ENCODE results near the gene MCRS1.

Gene MCRS1

DNA sequence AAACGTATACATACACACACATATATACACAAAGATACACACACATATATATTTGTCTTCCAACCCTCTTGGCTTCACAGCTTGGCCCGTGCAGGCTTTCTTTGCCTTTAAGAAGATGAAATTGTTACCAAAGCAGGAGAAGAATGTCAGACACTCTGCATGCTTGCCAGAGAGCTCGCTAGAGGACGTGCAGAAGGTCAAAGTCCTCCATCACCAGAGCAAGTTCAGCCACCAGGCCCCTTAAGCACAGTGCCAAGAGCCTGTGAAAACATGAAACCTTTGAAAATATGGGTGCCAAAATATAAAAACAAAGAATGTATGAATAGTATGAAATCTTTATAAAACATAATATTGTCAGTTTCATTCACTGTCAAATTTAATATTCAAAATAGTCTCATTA lies 14.9 kb upstream of the MCRS1 start:
- DNase-seq (ENCODE audit: low spot score): no peak

DNA sequence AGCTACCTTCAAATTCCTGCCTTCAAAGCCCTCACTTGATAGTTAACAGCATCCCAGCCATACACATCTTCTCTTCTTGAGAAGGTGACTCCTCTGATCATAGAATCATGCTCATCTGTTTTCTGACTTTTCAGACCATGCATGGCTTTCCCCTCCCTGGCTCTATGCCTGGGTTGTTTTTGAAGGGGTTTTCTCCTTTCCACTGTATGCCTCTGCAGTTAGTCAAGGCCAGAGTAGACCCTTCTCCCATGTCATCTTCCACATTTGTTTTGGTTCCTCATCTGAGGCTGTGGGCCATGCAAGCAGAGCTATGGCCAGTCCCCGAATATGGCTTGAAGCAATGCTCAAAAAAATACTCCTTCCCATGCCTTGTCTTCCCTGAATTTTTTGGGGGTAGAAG lies 14.3 kb upstream of the MCRS1 start:
- DNase-seq (ENCODE audit: low spot score): no peak

DNA sequence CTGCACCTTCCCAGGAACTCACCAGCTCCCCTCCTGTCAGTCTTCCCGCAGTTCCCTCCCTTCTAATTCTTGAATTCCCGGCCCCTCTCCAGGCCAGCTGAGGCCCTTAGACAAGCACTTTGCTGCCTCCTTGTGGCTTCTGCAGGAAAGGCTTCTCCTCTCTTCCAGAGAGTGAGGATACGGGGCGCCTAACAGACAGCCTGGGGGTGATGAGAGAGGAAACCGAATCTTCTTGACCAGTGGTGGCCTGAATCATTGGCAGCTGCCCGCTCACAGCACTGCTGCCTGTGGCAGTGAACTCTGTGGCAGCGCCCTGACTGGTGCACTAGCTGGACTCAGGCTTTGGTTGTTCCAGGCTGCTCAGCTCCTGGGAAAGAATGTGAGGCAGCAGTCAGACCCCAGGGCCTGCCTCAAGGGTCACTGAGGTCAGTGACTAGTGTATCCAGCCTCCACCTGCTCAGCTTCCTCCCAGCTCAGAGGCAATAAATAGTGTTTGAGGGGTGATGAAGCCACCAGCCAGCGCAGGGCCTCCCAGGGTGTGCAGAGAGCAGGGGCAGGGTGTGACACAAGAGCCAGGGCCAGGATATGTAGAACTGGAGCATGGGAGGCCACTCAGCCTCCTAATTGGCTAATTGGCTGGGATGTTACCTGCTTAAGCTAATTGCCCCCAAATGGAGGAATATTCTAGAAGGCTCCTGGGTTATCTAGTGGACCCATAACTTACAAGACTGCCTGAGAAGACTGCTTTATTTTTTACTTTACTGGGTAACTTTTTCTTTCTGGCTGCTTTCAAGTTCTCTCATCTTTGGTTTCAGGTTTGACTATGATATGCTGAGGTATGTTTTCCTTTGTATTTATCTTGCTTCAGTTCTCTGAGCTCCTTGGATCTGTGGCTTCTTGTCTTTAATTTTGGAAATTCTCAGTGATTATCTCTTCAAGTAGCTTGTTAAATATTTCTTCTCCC lies 12.9 kb upstream of the MCRS1 start:
- peak; percentile 82 for DNase-seq (ENCODE audit: low spot score)

DNA sequence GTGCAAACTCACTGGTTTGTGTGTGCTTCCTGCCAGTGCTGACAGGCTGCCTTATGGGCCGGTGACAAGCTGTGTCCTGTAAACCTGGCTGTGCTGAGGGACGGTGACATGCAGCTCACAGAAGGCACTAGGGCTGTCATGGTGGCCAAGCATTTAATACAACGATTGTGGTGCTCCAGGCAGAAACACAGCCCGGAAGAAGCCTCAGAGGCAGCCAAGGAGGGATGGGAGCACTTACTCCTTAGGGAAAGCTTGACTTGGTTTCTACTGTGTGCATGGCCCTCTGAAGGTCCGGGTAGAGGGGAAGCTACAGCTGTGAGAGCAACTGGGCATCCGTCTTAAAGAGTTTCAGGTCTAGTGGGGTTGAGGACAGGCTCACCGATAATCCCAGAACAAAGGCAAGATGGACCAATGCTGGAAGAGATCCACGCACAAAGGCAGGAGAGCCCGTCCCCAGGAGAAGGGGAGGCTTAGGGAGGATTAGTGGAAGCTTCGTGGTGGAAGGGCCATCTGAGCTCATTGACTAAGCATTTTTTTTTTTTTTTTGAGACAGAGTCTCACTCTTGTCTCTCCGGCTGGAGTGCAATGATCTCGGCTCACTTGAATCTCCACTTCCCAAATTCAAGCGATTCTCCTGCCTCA lies 10.7 kb upstream of the MCRS1 start:
- no peak for DNase-seq (ENCODE audit: low spot score)

DNA sequence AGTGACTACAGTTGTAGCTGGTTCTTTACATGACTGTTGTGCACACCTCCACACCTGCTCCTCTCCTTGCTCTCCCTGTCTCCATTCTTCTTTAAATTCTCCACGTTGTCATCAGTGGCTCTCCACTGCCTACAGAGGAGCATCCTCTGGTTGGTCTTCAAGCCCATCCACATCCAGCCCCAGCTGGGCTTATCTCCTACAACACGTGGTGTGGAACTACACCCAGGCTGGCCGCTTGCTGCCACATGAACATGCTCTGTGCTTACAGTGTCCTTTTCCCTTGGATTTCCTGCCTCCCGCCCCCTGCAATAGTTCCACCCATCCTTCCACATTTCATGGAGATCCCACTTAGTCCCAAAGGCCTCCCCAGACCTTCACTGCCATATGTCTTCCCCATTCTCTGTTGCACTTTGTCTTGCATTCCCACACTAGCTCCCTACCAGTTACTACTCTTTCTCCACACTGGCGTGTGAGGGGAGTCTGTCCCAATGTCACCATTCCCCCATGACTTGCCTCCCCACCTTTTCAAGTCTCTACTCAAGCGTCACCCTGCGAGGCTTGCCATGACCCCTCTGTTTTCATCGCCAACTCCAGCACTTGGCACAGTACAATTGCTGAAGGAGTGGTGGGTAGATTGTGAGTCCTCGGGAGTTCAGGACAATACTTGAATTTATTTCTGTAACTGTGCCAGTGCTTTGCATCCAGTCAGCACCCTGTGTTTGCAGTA lies 9.8 kb upstream of the MCRS1 start:
- no peak for DNase-seq (ENCODE audit: low spot score)

DNA sequence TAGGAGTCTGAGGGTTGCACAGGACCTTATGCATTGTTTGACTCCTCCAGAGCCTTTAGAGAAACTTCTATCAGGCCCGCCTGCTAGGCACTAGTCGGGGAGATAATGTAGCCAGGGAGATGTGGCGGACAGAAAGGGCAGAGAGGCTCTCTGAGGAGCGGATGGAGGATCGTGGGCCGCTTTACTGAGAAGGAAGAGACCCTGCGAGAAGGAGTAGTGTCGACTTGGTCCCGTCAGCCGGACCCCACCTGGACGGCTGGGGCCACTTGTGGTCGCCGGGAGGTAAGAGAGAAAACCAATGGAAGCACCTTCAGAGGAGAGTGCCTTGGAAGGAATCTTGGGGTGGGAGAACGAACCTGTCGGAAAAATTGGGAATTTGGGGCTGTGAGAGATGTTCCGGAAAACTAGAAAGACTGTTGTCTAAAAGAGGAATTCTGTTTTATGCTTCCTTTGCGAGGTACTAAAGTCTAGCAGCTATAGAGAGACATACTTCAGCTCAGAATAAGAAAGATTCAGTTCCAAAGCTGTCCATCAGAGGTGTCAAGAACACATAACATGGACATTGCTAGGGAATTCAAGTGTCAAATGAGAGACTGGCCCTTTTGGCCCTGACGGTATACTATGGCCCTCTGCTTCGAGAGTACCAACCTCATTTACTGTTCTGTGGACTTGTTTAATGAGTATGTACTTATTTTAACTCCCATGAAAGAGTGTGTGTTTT lies 660 bp upstream of the MCRS1 start:
- no peak for DNase-seq (ENCODE audit: low spot score)

- no peak for DNase-seq (ENCODE audit: low spot score)
Measured at GRCh38 chr12:49567302-49567610, 686 bp downstream of the MCRS1 start.

- no peak for DNase-seq (ENCODE audit: low spot score)
Measured at GRCh38 chr12:49566361-49566760, 1.6 kb downstream of the MCRS1 start.

- no peak for DNase-seq (ENCODE audit: low spot score)
Measured at GRCh38 chr12:49565406-49566265, 2.3 kb downstream of the MCRS1 start.

DNA sequence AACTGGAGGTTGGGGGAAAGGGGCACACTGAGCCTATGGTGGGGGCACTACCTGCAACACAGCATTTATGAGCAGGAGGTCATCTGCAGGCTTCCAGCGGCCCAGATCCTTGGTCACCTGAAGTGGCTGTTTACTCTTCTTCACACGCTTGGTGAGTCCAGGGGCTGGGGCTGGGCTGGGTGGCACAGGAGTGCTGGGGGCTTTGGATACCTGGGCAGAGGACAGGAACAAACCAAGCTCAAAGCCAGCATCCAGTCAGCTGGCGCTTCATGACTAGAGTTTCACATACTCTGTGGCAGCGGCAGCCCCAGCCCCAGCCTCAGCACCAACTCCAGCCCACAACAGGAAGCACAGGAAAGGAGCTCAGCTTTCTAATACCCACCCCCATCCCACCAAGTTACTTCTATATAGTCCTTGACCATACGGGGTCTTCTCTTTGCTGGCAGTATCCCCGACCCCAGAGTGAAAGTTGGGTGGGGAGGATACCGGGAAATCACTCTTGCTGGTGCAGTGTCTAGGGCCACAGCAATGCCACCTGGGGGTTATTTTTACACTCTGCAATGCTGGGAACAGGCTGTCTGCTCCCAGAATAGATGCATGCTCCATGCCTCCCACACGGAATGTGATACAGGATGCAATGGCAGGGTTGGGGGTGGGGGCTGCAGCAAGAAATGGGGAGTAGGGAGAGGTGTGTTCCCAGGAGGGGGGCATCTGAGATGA lies 3.1 kb downstream of the MCRS1 start:
- no peak for DNase-seq (ENCODE audit: low spot score)

DNA sequence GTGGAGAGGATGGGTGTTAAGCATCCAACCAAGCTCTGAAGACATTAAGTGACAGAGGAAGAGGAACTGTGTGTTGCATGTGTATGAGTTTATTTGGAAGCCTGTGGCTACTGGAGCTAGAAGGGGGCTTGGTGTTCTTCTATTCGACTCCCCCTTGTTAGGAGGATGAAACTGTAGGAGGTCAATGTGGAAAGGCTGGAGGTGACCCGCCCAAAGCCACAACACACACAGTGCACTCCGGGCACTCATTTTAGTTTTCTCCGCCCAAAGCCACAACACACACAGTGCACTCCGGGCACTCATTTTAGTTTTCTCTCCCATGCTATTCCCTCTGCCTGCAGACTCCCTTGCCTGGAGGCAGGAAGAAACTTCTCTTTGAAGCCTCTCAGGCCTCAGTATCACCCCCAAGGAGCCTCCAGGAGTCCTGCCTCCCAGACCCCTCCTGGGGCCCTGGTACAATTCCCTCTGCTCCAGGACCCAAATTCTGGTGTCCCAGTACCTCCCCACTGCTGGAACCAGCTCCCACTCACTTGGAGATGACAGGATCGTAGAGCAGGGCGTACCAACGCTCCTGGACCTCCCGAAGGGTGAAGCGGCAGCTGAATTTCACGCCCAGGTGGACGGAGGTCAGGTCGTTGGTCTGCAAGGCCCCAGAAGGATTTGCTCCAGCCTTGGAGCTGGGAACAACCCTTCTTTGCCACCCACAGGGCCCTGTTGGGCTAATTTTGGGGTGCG lies 3.8 kb downstream of the MCRS1 start:
- DNase-seq (ENCODE audit: low spot score): no peak

DNA sequence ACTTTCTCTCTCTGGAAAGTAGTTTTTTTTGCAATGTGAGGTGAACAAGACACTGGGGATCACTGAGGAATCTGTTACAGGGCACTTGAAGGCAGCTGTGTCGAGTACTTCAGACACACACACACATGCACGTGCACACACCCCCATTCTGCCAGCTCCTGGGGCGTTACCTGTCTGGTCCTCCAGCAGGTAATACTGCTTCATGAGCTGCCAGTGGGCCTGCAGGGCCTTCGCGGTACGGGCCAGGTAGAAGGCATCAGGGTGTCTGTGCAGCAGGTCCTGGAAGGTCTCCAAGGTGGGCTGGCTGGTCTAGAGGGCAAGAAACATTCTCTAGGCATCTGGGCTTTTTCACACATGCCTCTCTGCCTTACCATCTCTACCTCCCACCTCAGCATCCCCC lies 5.1 kb downstream of the MCRS1 start:
- DNase-seq (ENCODE audit: low spot score): no peak

GRCh38 chr12:49562233-49562632 lies 5.7 kb downstream of the MCRS1 start:
- no peak for DNase-seq (ENCODE audit: low spot score)

GRCh38 chr12:49560695-49561094 lies 7.2 kb downstream of the MCRS1 start:
- DNase-seq (ENCODE audit: low spot score): no peak

DNA sequence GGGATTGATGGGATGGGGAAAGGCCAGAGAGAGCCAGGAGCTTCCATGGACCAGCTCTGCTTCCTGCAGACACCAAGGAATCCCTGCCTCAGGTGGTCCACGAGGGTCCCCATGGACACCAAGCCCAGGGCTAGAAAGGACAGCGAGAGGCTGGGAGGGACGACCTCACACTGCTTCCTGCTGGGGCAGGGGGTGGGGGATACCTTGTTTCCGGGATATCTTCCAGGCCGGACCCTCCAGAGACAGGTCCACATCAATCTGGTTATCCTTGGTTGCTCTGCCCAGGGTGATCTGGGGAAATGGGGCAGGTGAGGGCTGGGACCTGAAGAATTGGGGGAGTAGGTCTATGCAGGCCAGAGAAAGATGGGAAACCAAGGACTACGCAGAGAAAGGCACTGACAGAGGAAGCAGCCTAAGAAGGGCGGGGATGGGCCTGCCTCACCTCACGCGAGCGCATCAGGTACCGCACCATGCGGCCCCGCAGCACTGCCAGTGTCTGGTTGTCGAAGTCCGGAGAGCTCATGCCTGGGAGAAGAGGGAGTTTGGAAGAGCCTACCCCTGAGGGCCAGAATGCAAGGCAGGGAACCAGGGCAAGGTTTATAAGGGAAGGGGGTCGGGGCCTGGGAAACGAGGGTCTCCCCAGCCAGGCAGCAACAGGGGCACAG lies 8.8 kb downstream of the MCRS1 start:
- DNase-seq (ENCODE audit: low spot score): no peak

DNA sequence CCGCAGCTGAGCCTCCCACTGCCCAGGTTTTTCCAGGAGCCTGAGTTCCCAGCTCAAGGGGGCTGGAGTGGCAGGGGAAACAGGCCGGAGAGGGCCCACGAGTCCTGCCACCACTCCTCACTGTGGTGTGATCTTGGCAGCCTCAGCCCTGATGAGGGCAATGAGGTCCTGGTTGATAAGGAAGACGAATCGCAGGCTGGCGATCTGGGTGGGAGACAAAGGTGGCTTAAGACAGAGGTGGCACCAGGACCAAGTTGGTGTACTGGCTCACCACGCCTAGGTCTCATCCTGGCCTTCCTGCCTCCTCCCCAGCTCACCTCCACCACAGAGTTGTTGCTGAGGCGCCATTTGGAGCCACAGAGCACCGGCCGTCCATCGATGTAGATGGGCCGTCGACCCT lies 9.4 kb downstream of the MCRS1 start:
- DNase-seq (ENCODE audit: low spot score): no peak

- DNase-seq (ENCODE audit: low spot score): no peak
Measured at GRCh38 chr12:49557917-49558215, 10.1 kb downstream of the MCRS1 start.

- no peak for DNase-seq (ENCODE audit: low spot score)
Measured at GRCh38 chr12:49557187-49557916, 10.6 kb downstream of the MCRS1 start.

Measured in AG08396 (cell line).